GM20431 (cell line): ENCODE results near the gene NCF2.

ENCODE experiments used
- in situ Hi-C: fragments of 300-500 bp; cut with MseI, MboI; formaldehyde crosslinking; loops from one replicate; pipeline ENCODE4 v1.15.0; 2020; ENCODE audit warnings: low sequenced_read_pairs; ENCODE audit not compliant: unreplicated experiment

NCF2 gene

DNA sequence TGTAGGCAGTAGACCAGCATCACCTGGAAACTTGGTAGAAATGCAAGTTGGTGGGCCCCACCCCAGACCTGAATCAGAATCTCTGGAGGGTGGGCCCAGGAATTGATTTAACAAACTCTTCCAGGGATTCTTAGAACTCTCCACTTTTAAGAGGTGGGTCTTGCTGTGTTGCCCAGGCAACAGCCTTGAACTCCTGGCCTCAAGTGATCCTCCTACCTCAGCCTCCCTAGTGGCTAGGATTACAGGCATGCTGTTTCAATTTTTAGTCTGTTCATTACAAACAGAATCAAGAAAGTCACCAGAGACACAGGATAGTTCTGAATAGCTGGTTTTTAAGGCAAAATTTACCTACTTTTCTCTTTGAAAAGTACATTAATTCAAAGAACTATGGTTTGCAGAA is 31.2 kb downstream of the NCF2 start:
- in situ Hi-C loops: no loop called here

- in situ Hi-C loops: no loop called here
Measured at GRCh38 chr1:183554577-183554976, 35.7 kb downstream of the NCF2 start.

- in situ Hi-C loops: no loop called here
Measured at GRCh38 chr1:183553764-183554163, 36.5 kb downstream of the NCF2 start.

DNA sequence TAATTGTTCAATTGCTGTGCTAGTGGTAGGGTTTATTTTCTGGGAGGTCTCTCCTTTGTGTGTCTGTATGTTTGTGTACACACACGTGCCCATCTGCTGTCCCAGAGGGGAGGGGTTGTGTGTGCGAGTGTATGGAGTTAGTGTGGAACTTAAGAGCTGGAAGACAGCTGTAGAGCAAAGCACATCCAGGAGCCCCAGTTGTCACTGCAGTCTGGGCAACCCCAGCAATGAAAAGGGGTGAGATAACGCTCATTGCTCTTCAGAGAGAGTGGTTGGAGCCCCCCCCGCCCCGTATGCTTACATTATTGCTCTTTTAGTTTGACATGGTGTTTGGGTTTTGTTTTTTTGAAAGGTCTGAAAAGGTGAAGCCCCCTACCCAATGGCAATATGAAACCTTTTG is 36.9 kb downstream of the NCF2 start:
- in situ Hi-C loops: no loop called here

- in situ Hi-C loops: no loop called here
Measured at GRCh38 chr1:183552891-183553290, 37.4 kb downstream of the NCF2 start.

GRCh38 chr1:183552441-183552840 is 37.8 kb downstream of the NCF2 start:
- in situ Hi-C loops: no loop called here

- in situ Hi-C loops: no loop called here
Measured at GRCh38 chr1:183551924-183552323, 38.3 kb downstream of the NCF2 start.

DNA sequence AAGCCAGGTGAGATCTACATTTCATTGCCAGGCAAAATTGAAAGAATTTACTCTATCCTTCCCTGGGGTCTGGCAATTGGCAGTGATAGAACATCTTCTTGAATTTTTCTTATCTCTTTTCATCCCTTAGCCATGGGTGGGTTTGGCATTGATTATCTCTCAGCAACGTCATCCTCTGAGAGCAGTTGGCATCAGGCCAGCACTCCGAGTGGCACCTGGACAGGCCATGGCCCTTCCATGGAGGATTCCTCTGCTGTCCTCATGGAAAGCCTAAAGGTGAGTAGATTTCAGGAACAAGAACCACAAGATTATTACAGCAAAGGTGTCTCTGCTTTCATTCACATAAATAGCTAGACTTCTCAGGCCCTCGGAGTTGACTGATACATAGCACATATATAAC is 39.3 kb downstream of the NCF2 start:
- in situ Hi-C loops: no loop called here

GRCh38 chr1:183548116-183548515 is 42.1 kb downstream of the NCF2 start:
- in situ Hi-C loops: no loop called here

DNA sequence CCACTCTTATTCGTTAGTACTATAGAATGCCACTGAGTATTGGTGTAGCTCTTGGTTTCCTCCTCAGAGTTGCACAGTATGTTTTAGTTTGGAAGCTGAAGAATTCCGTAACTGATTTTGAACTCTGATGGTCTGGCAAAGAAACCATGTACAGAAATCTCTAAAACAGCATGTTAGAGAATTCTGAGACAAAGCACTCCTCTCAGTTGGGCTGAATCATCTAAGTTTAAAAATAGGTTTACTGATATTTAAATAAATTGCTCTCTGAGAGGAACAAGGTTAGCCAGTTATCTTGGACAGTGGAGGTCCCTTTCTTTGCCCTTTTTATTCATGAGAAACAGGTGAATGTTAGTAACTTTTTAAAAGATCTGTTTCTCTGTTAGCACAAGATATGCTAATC is 43.8 kb downstream of the NCF2 start:
- in situ Hi-C loops: no loop called here

- in situ Hi-C loops: no loop called here
Measured at GRCh38 chr1:183544598-183545297, 45.5 kb downstream of the NCF2 start.

GRCh38 chr1:183543619-183544204 is 46.5 kb downstream of the NCF2 start:
- in situ Hi-C loops: no loop called here

DNA sequence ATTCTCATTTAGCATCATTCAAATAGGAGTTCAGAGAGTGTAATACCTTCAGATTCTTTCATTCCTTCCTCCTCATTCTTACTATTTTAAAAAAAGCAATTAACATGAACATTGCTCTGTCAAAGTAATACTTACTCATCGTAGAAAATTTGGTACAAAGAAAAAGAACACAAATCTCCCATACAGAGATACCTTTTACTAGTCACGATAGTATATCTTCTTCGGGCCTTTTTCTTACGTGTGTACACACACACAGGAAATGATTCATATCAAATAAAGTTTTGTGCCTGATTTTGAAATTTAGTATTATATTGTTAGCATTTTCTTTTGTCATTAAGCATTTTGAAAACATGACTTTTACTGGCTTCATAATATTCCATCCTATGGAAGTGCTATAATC is 52.9 kb downstream of the NCF2 start:
- in situ Hi-C loops: no loop called here

- in situ Hi-C loops: no loop called here
Measured at GRCh38 chr1:183533617-183534174, 56.6 kb downstream of the NCF2 start.

DNA sequence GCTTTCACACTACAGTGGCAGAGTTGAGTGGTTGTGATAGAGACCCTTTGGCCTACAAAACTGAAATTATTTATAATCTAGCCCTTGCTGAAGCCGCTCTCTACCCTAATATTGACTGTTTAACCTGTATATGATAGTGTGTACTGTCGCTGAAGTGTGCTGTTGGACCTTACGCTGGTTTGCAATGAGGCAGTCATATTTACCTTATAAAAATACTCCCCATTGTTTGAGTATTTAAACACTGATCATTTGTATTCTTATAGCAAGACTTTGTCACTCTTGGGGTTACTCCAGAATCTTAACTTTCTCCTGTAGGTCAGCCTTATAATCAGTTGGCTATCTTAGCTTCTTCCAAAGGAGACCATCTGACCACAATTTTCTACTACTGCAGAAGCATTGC is 61.7 kb downstream of the NCF2 start:
- in situ Hi-C loops: no loop called here

GRCh38 chr1:183522104-183522503 is 68.2 kb downstream of the NCF2 start:
- in situ Hi-C loops: no loop called here

GRCh38 chr1:183520379-183520778 is 69.9 kb downstream of the NCF2 start:
- in situ Hi-C loops: no loop called here

DNA sequence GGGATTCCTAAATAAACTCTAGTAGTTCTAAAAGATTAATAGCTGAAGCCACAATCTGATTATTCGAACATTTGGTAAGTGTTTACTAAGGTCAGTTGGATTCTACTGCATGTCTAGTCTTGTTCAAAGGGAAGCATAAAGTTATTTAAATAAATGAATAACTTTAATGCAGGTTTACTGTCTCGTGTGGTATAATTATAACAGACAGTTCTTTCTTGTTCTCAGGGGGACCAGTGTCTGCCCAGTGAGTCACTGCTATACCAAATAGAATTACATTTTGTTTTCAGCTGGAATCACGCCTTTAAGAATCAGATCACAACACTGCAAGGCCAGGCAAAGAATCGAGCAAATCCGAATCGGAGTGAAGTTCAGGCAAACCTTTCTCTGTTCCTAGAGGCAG is 72.9 kb downstream of the NCF2 start:
- in situ Hi-C loops: no loop called here

GRCh38 chr1:183516725-183517124 is 73.5 kb downstream of the NCF2 start:
- in situ Hi-C loops: no loop called here

DNA sequence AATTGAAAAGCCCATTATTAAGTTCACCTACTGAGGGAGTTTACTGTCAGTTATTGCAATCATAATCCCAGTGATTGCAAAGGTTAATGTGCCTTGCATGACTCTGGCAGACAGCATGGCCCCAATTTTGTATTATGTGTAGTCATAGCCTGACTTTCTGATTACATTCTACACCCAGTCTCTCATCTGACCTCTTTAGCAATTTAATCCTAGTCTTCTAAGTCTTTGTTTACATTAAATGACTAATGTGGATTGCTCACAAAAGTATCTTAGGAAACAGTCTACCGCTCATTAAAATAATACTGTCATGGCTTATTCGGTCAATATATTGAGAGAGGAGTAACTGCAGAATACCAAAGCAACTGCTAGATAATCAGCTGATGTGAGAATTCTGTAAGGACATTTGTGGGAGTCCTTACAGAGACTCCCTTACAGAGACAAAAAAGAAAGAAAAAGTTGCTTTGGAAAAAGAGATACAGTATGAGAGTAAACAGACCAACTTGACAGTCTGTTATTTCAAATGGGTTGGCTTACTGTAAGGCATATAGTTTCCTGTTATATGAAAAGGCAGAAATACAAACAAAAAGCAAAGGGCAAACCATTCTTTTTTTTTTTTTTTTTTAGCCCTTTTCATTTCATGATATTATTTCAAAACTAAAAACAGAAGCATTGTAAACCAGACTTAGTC is 75.1 kb downstream of the NCF2 start:
- in situ Hi-C loops: no loop called here

- in situ Hi-C loops: no loop called here
Measured at GRCh38 chr1:183514235-183514634, 76.0 kb downstream of the NCF2 start.
